ELR (cell line): ENCODE measurements around the gene NOC2L.
A peak's percentile ranks its signal among the peaks of the same experiment; 100 is the strongest.

Source experiments
- DNase-seq: peaks from one replicate; pipeline ENCODE4 v3.0.0-alpha.2; 2015; ENCODE audit warnings: low read depth

The NOC2L gene

DNA sequence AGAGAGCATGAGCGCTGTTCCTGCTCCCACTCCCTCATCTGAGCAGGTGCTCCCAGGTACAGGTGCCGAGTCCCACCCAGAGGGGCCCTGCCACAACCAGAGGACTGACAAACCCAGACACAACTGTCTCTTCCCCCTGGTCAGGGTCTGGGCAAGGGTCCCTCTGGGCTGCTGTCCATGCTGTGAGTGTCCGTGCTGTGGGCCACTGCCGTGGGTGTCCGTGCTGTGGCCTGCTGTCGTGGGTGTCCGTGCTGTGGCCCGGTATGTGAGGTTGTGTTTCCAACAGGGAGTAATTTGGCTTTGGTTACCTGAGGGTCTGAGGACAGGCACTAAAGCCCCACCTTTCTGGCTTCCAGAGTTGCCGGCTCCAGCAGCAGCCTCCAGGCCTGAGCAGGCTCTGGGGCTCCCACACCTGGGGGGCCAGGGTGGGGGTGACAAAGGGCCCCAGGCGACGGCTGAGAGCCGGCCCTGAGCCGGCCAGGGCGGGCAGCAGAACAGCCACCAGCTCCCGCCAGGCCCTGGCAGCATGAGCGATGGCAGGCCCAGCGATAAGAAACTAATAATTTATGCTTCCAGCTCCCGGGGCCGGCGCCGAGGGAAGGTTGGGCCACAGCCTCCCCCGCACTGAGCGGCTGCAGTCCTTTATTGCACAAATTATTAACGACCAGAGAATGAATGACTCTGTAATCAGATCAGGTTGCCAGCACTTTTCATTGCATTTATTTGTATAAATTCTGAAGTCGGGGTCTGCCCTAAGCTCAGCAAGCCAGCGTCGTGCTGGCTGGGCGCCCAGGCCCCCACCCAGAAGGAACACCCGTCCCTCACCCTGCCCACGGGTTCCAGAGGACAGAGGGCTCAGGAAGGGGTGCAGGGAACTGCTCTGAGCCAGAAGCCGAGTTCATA, 42.6 kb downstream of the NOC2L start:
- no peak for DNase-seq

DNA sequence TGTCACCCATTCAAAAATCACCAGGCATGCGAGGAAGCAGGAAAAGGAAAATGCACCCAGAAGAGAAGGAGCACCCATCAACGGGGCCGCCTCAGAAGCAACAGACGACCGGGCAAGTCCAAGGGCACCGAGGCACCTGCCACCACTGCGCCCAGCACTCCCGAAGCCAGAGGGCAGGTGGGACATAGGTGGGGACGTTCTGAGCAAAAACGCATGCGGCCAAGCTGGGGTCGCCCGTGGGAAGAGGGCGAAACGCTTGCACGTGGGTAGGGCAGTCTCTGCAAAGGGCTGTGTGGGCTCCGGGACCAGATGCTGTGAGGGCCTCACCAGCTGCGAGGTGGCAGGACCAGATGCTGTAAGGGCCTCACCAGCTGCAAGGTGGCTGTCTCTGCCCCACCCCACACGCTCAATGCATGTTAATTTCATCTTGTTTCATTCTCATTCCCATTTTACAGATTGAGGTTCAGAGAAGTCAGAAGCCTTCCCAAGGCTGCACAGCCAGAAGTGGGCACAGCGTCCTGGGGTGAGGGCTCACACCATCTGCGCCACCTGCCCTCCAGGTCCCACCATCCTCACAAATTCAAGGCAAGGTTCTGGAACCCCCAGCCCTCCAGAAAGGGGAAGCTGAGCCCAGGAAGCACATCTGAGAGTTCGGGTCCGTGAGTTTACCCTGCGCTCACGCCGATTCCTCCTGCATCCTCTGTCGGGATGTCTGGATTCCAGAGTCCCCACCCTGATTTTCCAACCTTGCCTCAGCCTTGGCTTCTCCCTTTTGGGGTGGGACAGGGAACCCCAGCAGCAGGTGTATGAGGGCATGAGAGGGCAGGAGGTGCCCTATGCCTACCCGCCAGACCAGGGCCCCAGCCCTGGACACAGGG, 43.5 kb downstream of the NOC2L start:
- DNase-seq: no peak

DNA sequence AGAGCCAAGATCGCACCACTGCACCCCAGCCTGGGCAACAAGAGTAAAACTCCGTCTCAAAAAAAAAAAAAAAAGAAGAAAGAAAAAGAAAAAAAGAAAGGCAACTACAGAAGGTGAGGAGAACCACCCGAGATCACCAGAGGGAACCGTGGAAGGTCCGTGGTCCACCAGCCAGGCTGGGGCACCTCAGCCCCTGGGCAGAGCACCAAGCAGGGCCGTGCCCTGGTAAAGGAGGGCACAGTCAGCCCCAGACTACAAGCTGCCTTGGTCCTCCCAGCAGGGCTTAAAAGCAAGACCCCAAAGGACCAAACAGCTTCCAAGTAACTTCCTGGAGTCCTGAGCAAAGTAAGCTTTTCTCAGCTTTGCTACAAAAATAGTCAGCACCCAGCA, 44.2 kb downstream of the NOC2L start:
- DNase-seq: no peak

DNA sequence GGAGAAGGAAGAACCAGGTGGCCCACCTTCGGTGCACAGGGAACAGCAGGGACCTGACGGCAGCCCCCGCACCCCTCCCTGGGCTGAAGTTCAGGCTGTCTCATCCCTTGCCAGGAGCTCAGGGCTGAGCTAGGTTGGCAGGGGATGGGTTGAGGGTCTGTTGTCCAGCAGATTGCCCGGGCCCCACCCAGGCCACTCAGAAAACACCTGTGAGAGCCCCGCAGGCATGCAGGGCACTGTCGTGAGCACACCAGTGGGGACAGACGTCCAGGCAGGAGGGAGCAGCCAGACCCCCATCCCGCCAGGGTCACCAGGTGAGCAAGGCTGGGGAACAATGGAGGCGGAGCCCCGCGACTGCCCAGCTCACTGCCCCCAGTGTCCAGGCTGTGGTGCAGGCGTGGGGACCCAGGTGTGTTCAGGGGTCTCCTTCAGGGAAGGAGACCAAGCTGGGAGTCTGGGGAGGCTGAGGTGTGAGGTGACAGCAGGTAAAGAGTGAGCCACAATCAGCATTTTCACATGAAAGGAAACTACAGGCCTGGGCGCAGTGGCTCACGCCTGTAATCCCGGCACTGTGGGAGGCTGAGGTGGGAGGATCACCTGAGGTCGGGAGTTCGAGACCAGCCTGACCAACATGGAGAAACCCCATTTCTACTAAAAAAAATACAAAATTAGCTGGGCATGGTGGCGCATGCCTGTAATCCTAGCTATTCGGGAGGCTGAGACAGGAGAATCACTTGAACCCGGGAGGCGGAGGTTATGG, 44.7 kb downstream of the NOC2L start:
- no peak for DNase-seq

DNA sequence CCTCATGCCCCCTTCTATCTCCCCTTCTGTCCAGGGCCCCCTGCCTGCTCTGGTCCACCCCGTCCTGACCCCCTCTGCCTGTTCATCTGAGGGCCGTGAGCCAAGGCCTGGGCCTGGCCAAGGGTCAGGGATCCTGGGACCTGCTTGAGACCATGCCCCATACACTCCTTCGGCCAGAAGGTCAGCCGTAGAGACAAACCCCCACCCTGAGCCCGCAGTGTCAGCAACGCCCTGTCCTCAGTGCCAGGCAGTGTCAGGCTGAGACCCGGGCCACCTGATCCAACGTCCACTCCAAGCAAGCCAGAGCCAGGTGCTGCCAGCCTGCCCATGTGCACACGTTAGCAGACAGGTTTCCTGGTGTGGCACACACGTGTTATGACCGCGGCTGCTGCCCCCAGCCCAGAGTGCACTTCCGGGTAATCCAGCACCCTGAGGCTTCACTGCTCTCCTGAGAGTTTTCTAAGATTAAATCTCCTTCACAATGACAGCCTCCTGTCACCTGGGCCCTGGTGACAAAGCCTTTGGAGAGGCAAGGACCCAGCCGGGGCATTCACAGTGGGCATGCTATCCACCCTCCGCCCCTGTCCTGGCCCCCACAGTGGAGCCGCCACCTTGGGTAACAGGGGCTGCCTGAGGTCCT, 45.4 kb downstream of the NOC2L start:
- no peak for DNase-seq

DNA sequence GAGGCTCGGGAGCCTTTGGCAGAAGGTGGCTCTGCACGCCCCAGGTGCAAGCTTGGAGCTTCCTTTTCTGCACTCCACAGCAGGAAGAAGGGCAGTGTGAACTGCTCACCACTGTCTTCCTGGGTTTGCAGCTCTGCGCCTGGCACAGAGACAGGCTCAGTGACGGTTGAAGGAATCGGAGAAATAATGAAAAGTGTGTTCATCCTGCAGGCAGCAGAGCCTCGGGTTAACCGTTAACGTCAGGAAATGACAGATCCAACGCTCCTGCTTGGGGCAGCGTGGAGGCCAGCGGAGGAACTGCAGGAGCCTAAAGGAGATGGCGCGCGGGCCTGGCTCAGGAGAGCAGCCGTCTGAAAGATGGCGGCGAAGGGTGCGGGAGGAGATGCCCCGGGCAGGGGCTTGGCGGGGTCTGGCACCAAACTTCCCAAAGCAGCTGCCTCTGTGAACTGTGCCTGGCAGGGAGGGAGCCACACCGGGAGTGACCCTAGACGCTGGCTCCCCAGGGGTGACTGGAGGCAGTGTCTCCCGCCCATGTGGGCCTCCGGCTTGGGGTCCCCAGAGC, 46.2 kb downstream of the NOC2L start:
- peak; percentile 33 for DNase-seq

DNA sequence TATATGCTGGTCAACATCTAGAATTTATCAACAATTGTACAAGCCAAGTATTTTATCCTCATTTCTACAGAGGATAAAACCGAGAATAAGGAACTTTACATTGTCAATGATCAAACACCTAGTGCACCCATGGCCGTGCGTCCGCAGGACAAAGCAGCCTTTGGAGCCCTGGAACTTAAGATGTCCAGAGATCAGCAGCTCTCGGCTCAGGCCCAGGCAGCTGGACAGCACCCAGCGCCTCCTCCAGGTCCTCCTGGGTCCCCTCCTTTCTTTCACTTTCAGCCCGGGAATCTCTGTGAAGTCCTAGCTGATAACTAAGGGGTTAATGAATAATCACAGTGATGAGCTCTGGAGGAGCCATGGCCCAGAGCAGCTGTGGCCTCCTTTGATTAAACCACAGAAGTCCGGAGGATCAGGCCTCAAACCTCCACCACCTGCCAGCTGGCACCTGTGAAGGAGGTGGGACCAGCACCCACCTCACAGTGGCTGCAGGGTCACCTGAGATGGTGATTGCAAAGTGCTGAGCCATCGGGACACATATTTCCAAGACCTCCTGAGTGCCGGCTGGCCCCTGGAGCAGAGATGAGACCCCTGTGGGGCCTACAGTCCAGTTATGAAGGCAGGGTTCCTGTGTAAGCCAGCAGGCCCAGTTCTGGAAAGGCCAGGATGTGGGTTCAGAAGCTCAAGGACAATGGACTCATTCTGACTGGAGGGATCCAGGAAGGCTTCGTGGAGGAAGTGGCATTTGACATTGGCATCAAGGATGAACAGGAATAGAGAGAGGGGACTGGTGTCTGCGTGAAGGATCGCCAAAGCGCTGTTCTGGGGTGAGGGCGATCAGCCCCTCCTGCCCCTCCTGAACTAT, 46.9 kb downstream of the NOC2L start:
- DNase-seq: no peak

DNA sequence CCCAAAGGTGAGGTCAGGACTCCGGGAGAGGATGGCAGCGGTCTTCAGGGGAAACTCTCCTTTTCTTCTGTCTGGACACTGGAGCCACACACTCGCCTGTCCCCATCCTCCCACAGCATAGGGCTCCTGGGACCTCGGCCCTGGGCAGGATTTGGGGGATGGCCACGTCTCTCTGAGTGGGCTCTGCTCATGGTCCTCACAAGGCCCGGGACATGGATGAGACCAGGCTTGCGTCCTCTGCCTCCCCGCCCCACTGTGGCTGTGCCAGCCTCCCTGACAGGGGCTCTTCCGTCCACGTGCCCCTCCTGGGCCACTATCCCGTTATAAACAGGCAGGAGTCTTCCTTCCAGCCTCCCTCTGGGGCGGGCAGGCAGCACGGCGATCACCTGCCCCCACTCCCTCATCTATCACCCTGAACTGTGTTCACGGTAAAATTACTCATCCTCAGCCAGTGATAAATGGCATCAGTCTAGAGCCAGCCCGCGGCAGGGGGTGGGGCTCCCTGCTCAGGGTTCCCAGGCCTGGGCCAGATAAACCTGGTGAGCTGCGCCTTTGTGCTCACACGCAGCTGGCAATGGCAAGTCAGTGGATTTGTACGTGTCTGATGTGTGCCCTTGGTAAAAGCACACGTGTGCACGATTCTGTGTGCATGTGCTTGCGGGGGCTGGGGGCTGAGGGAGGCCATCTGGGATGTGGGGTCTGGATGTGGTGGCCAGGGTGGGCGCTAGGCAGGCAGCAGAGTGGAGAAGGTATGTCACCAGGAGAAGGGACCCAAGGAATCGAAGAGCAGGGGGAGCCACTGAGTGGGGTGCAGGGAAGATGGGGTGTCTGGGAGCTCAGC, 48.0 kb downstream of the NOC2L start:
- DNase-seq: peak; percentile 64

DNA sequence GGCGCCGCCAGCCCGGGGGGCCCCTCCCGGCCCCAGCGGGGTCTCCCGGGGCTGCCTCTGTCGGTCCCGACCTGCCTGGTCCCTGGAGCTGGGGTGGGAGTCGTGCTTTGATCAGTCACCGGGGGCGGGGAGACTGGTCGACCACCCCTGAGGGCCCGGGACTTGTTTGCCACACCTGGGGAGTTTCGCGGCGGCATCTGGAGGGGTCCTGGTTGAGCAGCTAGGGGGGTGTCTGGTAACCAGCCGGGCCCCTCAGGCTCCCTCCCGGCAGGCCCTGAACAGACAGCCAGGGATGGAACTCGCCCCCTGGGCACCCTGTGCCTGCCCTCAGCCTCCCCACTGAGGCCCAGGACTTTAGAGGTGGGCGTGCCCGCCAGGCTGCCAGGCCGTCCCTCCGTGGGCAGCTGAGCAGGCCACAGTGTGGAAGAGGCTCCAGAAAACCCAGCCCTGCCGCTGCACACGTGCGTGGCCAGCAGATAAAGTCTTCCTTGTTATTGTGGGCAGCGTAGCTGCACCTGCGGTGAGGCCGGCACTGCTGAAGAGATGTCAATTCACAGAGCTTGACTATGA, 48.7 kb downstream of the NOC2L start:
- no peak for DNase-seq

DNA sequence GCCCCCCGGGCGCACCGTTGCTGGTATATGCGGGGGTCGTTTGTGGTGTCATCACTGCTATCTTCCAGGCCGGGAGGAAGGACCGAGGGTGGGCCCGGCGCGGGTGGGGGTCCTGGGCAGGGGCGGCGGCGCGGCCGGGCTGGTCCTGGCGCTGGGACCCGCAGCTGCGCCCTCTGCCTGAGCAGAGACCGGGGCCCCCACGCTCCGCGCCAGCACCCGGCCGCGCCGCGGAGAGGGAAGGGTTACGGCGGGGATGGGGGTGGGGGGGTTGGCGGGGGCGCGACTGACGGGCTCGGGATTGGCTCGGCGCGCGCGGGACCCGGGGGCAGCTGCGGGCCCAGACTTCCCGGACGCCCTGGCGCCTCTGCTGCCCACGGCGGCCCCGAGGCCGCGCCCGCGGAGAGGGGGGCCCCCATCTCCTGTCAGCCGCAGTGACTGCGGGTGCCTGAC, 49.2 kb downstream of the NOC2L start:
- no peak for DNase-seq

DNA sequence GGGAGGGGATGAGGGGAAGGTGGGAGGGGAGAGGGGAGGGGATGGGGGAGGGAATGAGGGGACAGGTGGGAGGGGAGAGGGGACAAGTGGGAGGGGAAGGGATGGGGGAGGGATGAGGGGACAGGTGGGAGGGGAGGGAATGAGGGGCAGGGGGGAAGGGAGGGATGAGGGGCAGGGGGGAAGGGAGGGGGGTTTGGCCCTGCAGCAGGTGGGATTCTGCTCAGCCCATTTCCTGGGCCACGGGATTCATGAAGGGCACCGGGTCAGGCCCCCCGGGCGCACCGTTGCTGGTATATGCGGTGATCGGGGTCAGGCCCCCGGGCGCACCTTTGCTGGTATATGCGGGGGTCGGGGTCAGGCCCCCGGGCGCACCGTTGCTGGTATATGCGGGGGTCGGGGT, 50.4 kb downstream of the NOC2L start:
- DNase-seq: no peak

DNA sequence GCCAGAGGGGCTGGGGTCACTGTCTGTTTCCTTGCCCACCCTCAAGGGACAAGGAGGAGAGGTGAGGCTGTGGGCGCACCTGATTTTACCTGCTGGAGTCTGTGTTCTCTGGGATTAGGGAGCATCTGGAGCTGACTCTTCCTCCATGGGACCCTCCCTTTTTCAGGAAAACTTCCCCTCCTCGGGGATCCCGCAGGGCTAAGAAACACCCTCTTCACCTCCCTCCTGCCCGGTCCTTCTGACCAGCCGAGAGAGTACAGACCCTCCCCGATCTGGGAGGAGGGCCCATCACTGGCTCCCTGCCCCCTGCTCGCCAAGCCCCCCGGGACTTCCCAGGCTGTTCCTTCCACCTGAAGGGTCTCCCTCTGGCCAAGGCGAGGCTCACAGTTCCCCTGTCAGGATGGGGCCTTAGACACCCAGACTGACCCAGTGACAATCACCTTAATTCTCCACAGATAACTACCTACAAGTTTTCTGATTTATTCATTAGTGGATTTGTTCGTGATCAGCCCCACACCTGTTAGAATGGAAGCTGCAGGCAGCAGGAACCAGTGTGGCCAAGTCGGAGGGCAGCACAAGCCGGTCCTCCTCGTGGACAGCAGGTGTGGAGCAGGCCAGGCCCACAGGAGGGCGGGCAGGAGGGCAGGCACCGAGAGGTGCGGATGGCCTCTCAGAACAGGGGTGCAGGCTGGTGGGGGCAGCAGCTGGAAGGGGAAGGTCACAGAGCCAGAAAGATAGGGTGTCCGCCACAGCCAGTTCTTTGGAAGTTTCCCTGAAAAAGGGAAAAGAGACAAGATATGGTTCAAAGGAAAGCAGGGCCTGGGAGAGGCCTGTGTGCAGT, 51.2 kb downstream of the NOC2L start:
- no peak for DNase-seq

DNA sequence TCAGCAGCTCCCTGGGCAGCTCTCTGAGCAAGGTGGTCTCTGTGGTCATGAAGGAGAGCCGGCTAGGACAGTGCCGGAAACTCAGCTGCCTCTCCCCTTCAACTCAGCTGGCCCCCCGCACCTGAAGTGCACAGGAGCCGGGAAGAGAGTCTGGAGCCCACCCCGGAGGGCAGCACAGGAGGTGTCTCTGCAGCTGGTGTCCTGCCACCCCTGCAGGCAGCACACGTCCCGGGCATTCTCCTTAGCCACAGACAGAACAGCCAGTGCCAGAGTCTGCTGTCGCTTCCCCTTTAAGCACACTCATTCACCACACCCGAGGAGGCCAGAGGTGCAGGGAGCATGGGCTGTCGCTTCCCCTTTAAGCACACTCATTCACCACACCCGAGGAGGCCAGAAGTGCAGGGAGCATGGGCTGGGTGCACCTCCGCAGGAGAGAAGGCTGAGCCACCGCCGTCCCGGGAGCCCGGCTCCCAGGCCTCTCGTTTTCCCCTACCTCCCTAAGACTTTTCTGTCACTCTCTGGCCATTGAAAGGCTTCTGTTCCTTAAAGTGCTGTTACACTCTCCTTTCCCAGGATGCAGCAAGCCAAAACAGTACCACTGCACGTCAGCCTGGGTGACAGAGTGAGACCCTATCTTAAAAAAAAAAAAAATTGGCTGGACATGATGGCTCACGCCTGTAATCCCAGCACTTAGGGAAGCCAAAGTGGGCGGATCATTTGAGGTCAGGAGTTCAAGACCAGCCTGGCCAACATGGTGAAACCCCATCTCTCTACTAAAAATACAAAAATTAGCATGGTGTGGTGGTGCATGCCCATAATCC, 52.2 kb downstream of the NOC2L start:
- DNase-seq: peak; percentile 75

DNA sequence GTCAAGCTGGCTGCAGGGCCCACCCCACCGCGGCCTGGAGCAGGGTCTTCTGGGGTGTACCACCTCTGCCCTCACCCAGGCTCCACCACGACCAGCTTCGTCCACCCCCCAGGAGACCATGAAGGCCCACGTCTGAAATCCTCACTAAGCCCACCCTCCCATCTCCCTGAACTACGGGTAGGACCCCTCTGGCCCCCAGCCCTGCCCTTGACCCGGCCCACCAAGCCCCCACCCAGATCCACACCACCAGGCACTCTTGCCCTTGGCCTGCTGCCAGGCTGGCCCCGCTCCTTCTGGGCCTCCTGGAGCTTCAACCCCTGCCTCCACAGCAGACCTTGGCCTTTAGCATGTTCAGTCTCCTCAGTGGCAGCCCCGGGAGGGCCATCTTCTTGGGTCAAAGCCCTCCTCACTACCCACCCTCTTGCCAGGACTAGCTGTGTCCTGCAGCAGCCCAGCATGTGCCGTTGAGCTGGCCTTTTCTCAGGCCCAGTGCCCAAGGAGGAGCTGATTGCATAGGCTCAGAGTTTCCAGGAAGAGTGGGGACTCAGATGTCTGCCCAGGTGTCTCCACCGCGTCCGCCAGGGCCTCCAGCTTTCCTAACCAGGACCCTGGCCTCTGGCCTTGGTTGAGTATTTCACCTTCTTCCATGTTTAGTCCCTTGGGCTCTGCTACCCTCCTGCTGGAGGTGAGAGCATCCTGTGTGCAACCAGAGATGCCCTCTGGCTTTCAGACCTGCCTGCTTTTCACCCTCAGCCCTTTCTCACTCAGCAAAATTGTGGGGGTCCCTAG, 53.1 kb downstream of the NOC2L start:
- DNase-seq: no peak

DNA sequence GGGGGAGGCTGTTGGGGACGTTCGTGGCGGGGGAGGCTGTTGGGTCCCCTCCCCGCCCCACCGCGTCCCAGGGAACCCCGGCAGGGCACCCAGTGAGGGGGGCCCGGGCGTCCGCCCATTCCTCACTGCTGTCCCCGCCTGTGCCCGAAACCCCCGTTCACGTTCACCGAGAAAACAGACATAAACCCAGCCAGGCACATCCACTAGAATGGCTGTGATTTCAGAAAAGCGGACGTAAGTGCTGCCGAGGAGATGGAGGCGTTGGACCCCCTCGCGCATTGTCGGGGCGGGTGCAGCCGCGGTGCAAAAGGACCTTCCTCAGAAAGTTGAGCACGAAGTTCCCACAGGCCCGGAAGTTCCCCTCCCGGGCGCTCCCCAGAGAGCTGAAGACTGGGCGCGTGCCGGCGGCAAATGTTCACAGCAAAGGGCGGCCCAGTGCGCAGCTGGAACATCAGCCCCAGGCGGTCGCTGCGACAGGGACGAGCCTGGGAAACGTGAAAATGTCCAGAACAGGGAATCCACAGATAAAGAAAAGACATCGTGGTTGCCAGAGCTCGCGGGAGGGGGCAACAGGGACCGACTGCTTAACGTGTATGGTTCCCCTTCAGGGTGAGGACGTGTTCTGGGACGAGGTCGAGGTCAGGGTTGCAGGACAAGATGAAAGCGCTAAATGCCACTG, 53.8 kb downstream of the NOC2L start:
- DNase-seq: no peak
